HG02884 (cell line): ENCODE results near the gene KRT78.

Experiments
- ATAC-seq: cut with Tn5 transposase; IDR thresholded peaks from one replicate; pipeline ENCODE4 v1.9.1; 2021; ENCODE audit warnings: mild to moderate bottlenecking, moderate library complexity; ENCODE audit not compliant: unreplicated experiment

The KRT78 gene

DNA sequence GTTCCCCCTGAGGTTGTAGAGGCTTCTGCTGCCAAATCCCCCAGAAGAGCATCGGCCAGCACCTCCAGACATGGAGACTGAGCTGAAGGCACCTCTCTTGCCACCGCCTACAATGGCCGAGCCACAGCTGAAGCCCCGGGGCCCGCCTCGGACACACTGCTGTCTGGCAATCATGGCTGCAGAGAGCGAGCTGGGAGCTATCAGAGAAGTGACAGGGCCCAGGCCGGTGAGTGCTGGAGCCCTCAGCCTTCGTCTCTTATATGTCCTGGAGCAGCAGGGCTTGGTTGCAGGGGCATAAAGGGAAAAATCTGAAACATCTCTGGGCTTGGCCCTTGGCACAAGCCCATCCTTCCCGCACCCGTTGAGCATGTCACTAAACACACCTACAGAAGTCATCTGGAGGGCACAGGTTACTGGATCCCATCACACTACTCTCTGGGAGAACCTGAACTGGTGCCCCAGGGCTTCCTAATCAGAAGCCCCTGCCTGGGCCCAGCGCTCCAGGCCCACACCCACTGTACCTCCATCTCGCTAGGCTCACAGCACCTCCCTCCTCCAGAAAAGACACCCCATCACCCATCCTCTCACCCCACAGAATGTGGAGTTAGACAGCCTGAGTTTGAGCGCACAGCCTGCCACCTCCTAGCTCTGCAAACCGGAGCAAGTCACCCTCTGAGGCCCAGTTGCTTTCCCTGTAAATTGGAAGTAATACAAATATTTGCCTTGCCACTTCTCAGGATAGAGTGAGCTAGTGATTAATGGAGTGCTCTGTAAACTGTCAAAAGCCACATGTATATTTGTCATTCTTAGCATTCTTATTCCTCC is 34.7 kb downstream of the KRT78 start, which contains the start of gene KRT4:
TSS of gene KRT4 (minus strand) at position 232 of the 825 bp plus-strand sequence. CDS start at position 174, 58 bp downstream.
- no peak for ATAC-seq

DNA sequence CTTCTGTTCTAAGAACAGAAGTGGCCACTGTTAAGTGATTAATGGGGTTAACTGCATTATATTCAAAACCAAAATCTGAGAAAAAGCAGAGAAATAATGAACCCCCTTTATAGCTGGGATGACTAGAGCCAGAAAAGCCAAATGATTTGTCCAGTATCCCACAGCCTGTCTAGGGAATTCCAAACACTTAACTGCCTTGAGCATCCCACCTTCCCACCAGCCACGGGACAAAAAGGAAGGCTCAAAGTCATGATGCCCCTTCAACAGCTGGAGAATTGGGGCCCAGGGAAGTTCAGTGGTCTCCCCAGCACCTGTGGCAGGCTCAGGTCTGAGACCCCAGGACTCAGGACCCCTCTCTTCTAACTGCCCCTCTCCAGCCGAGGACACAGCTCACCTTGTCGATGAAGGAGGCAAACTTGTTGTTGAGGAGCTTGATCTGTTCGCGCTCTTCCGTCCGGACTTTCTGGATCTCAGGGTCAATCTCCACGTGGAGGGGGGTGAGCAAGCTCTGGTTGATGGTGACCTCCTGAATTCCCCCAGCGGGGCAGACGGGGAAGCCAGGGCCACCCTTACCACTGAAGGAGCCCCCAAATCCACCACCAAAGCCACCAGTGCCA is 35.5 kb downstream of the KRT78 start:
- ATAC-seq, result no peak

DNA sequence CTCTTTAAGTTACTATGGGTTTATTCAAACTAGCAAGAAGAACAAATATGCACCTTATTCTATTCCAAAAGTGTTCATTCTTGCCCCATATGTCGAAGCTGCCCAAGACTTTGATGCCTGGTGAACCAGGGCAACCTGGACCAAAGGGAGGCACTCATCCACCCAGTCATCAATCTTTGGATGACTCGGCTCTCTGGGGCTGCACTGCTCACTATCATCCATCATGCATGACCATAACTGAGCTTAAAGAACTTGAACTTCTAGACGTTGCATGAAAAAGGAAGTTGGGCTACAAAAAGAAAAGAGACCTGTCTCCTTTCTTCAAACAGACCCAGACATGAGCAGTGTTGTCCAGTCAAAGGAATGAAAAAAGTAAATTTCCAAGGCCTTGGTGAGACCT is 36.0 kb downstream of the KRT78 start:
- ATAC-seq, result no peak

DNA sequence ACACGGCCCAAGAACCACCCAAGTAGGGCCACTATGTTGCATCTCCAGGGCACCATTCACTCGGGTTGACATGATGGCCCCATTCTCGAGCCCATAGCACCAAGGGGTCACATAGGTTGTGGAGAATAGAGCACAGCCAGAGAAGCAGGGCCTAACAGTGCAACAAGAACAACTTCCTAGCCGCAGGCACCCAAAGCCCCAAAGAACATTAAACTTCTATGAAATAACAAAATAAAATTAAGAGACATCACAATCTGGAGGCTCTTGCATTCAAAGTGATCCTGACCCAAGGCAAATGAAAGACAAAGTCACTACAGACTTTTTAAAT is 36.8 kb downstream of the KRT78 start:
- no peak for ATAC-seq

DNA sequence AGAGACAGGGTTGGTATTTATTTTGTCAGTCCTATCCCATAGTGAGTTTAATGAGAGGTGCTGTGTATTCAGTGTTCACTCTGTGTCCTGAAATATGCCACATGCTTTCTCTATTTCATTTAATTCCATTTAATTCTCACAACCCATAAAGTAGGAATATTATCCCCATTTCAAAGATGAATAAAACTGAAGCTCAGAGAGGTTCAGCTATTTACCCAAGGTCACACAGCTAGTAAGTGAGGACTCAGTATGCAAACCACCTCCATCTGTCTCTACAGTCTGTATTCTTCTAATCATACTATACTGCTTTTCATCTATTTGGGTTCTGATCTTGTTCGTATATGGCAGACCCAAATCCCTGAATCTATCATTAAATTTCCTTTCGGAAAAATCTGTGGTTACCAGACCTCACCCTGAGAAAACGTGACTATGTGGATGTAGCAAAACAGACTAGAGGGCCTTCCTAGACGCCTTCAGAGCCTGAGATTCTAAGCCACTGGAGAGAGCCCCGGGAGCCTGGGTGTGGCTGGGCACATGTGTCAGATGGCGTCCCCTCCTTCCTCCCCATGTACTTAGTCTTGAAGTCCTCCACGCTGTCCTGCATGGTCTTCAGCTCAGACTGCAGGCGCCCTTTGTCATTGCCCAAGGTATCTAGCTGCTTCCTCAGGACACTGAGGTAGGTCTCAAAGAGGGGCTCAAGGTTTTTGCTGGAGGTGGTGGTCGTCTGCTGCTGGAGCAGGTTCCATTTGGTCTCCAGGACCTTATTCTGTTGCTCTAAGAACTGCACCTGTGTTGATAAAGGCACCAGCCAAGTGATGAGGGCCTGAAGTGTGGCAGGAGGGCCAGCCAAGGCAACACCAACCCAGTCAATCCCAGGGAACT is 37.4 kb downstream of the KRT78 start:
- ATAC-seq, result no peak

DNA sequence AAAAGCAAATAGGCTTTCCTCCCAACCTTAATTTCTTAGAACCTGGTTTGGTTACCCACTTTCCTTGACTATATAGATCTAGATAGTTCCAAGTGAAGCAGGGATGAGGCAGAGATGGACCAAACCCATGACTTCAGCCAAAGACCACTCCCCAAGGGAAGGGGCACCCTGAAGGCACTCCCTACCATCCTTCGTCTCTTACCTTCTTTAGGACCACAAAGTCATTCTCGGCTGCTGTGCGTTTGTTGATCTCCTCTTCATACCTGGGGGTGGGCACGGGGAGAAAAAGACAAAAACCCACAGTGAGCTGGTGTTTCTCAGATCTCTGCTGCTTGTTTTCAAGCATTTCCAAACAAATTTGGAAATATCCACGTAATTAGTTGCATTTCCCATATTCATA is 38.2 kb downstream of the KRT78 start:
- ATAC-seq, result no peak

DNA sequence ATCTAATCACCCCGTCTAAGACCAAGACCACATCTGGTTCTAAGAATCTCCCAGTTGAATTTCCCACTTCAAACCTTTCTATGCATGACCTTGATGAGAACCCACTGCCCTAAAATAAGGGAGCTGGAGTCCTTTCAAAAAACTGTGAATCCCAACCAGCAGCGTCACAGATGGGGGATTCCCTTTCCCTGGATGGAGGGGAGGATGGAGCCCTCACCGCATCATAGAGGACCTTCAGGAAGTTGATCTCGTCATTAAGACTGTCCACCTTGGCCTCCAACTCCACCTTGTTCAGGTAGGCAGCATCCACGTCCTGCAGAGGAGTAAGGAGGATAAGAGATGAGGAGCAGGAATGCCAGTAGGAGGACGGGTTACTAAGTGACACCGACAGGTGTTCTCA is 39.6 kb downstream of the KRT78 start:
- no peak for ATAC-seq

DNA sequence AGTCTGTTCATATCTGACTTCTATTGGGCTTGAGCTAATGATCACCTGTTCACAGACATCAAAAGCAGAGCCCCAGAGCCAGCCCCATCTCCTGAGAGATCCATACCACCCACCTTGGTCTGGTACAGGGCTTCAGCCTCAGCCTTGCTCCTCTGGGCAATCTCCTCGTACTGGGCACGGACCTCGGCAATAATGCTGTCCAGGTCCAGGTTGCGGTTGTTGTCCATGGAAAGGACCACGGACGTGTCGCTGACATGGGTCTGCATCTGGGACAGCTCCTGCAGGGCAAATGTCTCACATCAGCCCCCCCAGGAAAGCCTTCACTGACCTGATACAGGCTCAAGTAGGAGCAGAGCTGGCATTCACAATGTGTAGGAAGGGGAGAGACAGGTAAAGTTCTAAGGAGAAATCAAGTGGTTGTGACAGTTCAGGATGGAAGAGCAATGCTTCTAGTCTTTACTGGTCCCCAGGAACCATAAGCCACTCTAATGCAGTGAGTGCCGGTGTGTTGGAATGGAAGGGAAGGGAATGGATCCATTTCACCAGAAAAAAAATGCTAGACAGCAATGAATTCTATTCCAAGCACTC is 40.1 kb downstream of the KRT78 start:
- ATAC-seq, result no peak

DNA sequence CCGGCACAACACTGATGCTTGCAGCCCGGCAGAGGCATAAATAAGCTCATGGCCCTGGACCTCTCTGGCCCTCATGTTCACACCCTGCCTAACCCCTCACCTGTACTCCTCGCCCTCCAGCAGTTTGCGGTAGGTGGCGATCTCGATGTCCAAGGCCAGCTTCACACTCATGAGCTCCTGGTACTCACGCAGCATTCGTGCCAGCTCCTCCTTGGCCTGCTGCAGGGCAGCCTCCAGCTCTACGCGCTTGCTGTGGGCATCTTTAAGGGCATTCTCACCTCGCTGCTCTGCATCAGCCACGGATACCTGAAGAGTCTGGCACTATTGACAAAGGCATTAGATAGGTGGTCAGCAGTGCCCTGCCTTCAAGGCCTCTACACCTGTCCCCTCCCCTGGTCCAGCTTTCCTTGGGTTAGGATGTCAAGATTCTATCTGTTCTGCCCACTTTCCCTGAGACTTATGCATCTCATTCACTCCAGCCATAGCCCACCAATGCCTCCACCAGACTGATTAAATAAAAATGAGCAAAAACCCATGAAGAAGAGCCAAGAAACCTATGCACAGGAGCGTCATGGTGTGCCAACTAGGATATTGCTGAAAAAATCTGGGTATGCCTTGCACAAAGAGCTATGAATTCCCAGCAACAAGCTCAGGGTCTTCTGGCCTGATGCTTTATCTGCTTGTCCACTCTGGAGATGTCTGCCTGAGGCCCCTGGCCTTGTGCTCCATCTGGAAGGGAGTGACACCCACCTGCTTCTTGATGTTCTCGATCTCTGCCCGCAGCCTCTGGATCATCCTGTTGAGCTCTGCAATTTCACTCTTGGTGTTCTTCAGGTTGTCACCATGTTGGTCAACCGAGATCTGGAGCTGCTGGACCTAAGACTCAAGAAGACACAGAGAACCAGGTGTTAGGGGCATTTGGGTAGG is 41.0 kb downstream of the KRT78 start:
- ATAC-seq, result no peak

DNA sequence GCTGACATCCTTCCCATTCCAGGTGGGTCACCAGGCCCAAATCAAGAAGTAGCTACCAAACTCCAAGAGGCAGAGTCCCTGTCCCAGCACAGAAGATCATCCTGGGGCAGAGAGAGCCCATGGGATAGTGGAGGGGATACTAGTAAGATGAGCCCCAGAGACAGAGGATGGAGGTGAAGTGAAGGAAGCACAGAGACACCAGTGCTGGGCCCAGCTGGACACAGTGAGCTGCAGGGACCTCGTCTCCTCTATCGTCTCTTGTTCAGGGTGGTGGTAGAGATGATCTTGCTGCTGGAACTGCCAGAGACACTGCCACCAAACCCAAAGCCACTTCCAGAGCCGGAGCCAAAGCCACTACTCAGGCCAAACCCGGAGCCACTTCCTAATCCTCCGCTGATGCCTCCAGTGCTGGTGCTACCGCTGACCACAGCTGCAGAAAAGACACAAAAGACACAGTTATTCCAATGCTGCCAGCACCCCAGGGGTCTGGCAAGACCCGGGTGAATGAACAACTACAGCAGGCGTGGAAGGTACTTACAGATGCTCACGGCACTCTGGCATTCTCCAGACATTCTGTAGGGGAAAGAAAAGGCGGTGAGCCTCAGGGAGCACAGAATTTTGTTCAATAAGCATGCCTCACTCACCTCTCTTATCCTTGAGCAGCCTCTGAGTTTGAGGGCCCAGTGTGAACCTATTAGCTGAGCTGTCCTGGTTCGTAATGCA is 41.8 kb downstream of the KRT78 start:
- no peak for ATAC-seq

DNA sequence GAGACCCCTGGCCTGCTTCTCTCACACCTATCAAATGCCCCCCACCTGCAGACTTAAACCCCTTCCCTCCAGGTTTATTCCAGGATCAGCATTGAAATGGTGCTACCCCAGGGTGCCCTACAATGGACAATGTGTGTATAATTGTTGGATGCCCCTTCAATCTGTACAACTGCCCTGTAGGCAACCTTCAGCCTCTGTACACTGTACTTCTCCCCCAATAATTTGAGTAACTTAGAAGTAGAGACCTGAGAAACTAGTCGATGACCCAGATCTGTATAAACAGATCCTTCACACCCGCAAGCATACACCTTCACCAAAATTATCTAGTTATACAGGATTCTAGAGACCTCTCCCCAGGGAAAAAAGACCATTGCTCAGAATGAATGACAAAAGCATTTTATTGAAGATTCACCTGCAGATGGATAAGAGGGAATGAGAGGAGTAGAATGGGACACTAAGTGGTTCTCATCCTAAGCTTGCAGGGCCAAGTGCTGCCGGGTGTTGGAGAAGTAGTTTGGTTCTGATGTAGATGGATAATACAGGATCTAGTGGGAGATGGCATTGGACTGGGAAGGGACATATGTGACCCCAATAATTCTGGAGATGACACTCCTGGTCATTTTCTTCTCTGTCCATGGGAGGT is 42.5 kb downstream of the KRT78 start:
- ATAC-seq, result no peak

DNA sequence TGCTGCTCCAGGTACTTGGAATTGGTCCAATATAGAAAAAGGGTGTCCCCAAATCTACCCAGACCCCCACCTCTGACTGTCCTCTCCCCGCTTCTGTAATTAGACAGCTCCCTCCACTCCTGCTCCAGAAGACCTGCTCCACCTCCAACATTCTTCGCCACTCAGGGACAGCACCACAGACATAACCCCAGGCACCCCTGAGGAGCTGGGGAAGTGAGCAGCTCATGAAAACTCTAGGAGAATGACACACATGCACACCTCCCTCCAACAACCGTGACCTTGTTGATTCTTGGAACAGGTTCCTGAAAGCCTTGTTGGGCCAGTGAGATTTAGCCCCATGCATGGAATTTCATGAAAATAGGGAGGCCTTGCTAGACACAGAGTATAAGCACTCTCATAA is 43.1 kb downstream of the KRT78 start:
- ATAC-seq, result no peak

DNA sequence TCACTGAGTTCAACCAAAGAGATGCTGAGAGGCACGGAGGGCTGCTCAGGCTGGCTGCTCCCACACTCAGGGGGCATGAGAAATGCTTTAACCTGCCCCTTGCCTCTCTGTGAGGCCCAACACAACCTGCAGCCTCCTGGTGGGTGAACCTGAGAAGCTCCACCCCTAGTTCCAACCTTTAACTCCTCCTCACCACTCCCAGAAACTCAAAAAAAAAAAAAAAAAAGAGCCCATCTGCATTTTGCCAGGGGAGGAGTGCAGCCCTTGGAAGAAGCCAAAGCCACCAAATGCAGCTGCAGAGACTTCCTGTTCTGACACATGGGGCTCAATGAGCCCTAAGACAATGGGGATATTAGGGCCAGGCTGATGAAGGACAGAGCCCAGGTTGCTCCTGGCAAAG is 43.8 kb downstream of the KRT78 start:
- no peak for ATAC-seq

DNA sequence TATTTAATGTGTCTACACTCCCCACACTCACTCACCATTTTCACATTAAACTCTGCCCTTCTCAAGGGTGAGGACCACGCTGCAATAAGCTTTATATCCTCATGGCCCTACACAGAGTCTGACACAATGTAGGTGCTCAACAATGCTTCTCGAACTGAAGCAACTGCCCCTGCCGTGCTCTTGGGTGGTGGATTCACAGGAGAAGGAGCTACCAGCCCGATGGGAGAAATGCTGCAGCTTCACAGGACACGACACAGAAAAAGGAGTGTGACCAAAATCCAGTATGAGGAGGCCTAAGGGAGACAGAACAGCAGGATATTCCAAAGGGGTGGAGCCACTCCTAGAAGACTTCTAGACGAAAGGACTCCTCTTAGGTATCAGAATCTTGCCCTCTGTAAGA is 46.4 kb downstream of the KRT78 start:
- ATAC-seq, result no peak

DNA sequence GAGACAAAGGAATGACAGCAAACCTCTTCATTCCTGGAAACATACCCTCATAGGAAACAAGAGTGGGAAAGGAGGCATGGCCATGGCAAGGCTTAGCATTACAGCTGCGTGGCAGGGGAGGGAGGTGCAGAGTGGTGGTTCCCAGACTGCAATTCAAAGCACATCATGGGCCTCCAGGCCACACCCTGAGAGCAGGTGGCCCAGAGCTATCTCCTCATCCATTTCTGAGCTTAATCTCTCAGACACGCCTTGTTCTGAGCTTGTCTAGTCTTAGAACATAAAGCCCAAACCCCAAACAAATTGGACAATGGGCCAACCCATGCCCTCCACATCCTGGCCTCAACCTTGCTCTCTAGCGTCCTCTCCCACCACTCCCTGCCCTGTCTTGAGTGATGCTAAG is 47.0 kb downstream of the KRT78 start:
- no peak for ATAC-seq

DNA sequence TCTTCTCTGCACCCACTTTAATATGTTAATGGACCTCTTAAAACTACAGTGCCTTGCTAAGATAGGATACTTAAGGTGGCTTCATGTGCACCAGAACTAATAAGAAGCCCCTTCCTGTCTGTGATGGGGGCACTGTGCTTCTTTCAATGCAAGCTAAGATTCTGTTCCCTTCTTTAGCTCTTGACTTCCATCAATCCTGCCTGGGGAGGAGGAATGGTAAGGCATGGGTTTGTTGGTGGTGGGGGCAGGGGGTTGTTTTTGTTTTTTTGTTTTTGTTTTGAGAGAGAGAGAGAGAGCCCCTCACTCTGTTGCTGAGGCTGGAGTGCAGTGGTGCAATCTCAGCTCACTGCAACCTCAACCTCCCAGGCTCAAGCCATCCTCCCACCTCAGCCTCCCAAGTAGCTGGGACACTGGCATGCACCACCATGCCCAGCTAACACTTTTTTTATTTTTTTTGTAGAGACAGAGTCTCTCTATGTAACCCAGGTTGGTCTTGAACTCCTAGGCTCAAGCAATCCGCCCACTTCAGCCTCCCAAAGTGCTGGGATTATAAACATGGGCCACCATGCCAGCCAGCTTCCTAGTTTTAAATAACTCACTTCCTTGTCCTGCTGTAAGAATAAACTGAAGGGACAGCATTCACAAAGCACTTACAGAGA is 48.4 kb downstream of the KRT78 start:
- ATAC-seq, result no peak

DNA sequence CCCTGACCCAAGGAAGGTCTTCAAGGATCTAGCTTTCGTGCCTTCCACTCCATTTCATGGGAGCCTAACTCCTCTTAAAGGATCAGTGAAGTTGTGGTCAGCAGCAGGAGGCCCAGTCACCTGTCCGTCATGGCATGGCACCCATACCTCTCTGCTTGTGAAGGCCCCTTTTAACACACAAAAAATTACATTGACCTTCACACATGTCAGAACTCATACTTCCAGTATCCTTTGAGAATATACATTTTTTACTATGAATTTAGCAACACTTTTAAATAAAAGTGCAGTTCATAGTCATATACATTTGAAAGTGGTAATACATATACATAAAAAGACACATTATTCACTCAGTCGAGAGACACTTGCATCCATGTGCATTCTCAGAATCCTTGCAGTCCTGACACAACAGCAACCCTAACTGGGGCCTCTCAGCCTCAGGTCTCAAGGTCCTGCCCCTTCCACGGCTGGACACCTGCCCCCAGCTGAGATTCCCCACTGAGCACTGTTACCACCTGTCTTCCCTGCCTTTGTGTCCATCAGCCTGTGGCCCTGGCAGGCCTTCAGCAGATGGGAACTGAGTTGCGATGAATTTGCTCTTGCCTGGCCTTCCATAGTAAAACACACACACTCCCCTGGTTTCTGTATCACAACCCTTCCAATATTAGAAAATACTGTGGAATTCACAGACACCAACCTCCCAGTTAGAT is 49.1 kb downstream of the KRT78 start:
- no peak for ATAC-seq
